Skeletal muscle satellite cell (primary cell): ENCODE results near the gene IGF2.

ENCODE experiments used
- H3K27me3 ChIP-seq: 2 replicates; pipeline ENCODE4 v1.7.0; 2013; ENCODE audit warnings: low read length; ENCODE audit not compliant: control insufficient read depth, insufficient read depth
- H3K36me3 ChIP-seq: 2 replicates; pipeline ENCODE4 v1.7.0; 2013; ENCODE audit warnings: mild to moderate bottlenecking, control low read depth, low read length; ENCODE audit not compliant: insufficient read depth
- H3K4me1 ChIP-seq: 2 replicates; pipeline ENCODE4 v1.7.0; 2013; ENCODE audit warnings: low read length; ENCODE audit not compliant: control insufficient read depth, insufficient read depth
- H3K4me2 ChIP-seq: 2 replicates; pipeline ENCODE4 v1.7.0; 2013; ENCODE audit warnings: mild to moderate bottlenecking, low read length
- H3K4me3 ChIP-seq: 2 replicates; pipeline ENCODE4 v1.7.0; 2013; ENCODE audit warnings: low read length
- H3K9ac ChIP-seq: 2 replicates; pipeline ENCODE4 v1.7.0; 2013; ENCODE audit warnings: mild to moderate bottlenecking, low read depth, low read length, moderate library complexity
- H3K9me3 ChIP-seq: replicated peaks from 2 replicates; pipeline ENCODE4 v1.7.0; 2013; ENCODE audit warnings: mild to moderate bottlenecking, control low read depth, low read length

Gene IGF2

DNA sequence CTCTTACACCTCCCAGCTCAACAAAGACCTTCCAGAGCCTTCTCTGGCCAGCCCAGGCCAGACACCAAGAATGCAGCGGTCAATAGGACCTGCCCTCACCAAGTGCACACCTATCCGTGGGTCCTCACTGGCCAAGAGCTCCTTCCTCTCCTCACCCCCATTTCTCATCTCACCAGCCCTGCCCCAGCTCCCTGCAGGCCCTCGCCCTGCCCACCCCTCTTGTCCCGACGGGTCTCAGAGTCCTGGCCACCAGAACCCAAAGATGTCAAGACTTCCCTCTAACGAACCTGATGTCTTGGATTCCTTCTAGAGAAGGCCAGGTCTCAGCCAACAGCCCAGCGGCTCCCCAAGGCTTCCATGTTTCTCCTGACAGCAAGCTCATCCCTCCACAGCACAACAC is 43.6 kb downstream of the IGF2 start:
- Histone ChIP-seq H3K27me3 (no peaks in the 10 kb centered on the region), H3K9ac (peak overlapping the region; percentile 51), H3K4me3 (peak overlapping the region; percentile 17), H3K36me3 (no peaks in the 10 kb centered on the region), H3K4me2 (peak overlapping the region; percentile 68), H3K9me3 (no peaks in the 10 kb centered on the region), H3K4me1 (peaks cover 87% of the 10 kb centered on the region)

DNA sequence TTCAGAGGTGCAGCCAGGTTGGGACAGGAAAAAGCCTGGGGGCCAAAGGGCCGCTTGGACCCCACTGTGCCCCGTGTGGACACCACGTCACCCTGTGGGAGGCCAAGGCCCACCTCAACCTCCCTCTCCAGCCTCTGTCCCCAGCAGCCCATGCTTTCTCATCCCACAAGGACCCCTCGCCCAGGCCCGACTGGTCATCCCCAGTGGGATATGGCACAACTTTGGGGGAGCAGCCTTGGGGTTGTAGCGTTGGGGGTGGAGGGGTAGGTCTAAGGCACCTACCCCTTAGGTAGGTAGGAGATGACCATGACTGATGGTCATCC is 44.0 kb downstream of the IGF2 start:
- H3K36me3 ChIP-seq = no peaks in the 10 kb centered on the region
- peak overlapping the region; percentile 51 for H3K9ac ChIP-seq
- peak overlapping the region; percentile 68 for H3K4me2 ChIP-seq
- H3K4me1 ChIP-seq = peaks cover 84% of the 10 kb centered on the region
- H3K9me3 ChIP-seq = no peaks in the 10 kb centered on the region
- no peaks in the 10 kb centered on the region for H3K27me3 ChIP-seq
- H3K4me3 ChIP-seq = peak overlapping the region; percentile 17

DNA sequence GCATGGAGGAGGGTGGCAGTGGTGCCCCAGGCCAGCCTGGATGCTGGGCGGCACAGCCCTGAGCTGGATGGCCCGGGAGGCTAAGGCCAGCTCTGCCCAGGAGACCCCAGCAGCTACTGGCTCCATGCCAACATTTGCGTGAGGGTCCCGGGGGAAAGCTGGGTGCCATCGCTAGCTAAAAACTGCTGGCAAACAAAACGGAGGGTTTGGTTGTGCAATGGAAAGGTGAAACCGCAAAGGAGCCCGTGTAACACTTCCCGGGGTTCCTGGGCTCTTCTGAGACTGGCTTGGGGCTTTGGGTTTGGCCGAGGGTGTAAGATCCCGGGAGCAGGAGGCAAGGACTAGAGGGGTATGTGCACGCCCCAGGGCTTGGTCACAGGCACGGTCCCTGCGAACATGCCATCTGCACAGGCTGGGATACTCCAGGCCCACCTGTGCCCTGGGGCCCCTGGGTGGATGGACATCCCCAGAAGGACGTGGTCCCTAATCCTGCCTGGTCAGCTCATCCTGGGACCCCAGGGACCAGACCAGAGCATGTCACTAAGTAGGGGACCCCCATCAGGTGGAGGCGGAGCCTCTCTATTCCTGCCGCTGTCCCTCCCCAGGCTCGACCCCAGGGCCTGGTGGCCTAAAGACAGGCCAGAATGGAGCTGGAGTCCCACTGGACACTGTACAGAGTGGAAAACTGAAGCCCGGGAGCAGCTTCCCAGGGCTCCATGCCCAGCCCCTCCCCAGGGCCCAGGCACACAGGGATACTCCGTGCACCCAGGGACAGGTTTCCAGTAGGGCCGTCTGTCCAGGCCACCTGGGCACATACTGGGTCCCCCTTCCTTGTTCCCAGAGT is 44.6 kb downstream of the IGF2 start:
- peak overlapping the region; percentile 68 for H3K4me2 ChIP-seq
- H3K27me3 ChIP-seq = no peaks in the 10 kb centered on the region
- H3K9me3 ChIP-seq = no peaks in the 10 kb centered on the region
- H3K9ac ChIP-seq = peak overlapping the region; percentile 34
- H3K4me1 ChIP-seq = peaks cover 78% of the 10 kb centered on the region
- H3K4me3 ChIP-seq = peak overlapping the region; percentile 30
- no peaks in the 10 kb centered on the region for H3K36me3 ChIP-seq

DNA sequence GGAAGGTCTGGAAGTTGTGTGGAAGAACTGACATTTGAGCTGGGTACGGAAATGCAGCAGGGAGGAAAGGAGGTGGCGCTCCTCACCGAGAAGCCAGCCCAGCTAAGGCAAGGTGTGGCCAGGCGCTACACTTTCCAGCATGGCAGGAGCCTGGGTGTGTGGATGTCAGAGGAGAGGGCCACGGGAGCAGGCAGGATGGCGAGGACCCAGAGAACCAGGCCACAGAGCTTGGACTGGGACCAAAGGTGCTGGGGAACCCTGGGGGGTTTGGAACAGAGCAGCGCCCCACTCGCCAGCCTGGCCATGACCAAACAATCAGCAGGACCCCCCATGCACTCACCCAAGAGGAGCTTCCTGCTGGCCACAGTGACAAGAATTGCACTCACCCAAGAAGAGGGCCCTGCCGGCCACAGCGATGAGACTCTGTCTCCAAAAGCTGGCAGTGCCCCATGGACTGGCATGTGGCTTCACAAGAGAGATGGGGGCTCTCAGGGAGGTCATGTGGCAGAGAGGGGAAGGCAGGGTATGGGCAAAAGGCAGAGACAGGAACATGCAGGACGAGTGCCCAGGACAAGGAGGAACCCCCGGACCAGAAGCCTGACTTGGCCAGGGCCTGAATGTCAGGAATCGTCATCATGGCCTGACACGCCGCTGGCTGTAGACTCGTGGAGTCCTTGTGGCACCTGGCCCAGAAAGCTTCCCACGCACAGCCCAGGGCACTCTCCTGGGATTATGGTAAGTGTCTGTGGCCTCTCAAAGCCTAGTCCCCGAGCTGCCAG is 45.4 kb downstream of the IGF2 start:
- Histone ChIP-seq H3K27me3 (no peaks in the 10 kb centered on the region), H3K4me3 (peak overlapping the region; percentile 30), H3K9ac (peak overlapping the region; percentile 34), H3K4me1 (peaks cover 70% of the 10 kb centered on the region), H3K36me3 (no peaks in the 10 kb centered on the region), H3K4me2 (peak overlapping the region; percentile 64), H3K9me3 (no peaks in the 10 kb centered on the region)

DNA sequence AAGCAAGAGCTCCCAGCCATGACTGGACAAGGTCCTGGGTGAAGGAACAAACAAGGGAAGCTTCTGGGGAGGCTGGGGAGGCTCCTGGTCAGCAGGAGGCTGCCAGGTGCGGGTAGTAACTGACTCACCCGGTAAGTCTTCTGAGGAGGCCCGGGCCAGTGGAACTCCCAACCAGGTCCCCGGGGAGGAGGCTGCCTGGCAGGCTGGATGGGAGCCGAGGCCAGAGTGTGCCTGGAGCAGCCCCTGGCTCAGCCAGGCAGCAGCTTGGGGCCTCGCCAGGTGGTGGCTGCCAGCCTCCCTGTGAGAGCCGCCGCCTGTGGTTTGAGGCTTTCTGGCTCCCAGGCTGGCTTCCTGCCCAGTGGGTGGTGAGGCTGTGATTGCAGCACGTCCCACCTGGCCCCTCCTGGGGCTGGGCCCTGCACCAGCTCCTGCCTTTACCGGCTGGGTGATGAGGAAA is 46.2 kb downstream of the IGF2 start:
- no peaks in the 10 kb centered on the region for H3K36me3 ChIP-seq
- H3K4me2 ChIP-seq = peak overlapping the region; percentile 19
- H3K9me3 ChIP-seq = no peaks in the 10 kb centered on the region
- peaks cover 62% of the 10 kb centered on the region for H3K4me1 ChIP-seq
- peak overlapping the region; percentile 20 for H3K4me3 ChIP-seq
- H3K9ac ChIP-seq = no peak overlapping the region
- no peaks in the 10 kb centered on the region for H3K27me3 ChIP-seq

DNA sequence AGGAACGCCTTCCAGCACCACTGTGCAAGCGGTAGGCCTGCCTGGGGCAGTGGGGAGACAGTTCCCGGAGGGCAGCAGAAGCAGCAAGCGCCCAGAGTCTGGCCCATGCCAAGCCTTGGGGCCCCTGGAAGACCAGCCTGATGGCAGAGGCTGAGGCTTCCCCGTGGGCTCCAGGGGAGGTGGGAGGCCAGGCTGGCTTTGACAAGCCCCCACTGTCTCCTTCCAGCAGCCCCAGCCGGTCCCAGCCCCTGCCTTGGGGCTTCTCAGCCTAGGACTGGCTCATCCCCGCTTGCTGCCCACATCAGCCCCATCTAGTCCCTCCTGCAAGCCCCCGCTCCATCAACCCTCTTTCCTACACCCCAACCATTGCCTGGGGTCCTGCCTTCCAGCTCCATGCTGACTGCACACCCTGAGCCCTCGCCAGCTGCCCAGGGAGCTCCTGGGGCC is 46.7 kb downstream of the IGF2 start:
- Histone ChIP-seq H3K27me3 (no peaks in the 10 kb centered on the region), H3K9me3 (no peaks in the 10 kb centered on the region), H3K4me3 (no peak overlapping the region), H3K36me3 (no peaks in the 10 kb centered on the region), H3K9ac (no peak overlapping the region), H3K4me2 (peak overlapping the region; percentile 19), H3K4me1 (peaks cover 57% of the 10 kb centered on the region)

DNA sequence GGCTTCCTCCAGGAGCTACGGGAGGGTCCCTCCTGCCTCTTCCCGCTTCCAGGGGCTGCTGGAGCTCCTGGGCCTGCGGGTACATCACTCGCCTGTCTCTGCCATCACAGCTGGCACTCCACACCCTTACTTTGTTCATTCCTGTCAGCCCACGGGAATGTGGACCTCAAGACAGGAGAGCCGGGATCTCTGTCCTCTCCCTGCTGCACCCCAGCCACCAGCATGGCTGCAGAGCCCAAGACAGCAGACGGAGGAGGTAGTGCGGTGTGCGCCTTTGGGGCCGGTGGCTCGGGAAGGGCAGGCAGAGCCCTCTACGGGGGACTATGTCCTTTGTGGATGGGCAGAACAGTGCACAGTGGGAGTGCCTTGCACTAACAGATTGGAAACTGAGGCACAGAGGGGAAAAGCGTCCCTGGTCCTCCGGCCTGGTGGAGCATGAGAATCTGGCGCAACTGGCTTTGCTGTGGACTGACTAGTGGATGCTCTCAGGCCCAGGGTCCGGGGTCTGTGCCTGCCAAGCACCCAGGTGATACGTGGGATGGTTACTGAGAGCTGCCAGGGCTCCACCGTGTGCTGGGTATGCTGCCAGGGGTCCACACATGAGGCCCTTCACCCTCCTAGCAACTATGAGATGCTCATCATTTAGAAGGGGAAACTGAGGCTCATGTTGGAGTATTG is 47.3 kb downstream of the IGF2 start:
- Histone ChIP-seq H3K4me2 (no peak overlapping the region), H3K36me3 (no peaks in the 10 kb centered on the region), H3K27me3 (no peaks in the 10 kb centered on the region), H3K9me3 (no peaks in the 10 kb centered on the region), H3K9ac (no peak overlapping the region), H3K4me1 (peaks cover 52% of the 10 kb centered on the region), H3K4me3 (no peak overlapping the region)

DNA sequence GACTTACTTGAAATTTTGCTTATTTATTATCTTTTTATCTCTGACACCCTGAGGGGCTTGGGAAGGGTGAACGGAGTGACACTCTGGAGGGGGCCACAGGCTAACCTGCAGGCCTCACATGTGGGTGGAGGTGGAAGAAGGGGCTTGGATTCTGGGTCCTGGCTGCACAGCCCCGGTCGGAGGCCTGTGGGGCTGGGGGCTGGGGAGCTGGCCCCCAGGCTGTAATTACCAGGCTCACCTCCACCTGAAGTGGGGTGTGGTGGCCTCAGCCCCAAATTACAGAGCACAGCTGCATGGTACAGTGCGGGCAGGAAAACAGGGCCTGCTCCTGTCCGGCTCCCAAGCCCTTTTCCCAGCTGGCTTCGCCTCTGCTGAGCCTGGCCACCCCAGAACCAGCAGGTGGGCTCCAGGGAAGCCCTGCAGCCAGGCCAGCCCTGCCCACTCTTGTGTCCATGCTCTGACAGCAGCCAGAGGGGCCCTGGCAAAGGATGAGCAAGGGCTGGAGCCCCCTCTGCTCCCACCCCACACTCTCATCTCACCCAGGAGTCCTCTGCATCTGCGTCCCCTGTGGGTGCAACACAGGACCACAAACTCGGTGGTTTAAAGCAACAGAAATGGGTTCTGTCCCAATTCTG is 48.0 kb downstream of the IGF2 start:
- H3K4me3 ChIP-seq = no peak overlapping the region
- peaks cover 45% of the 10 kb centered on the region for H3K4me1 ChIP-seq
- H3K36me3 ChIP-seq = no peaks in the 10 kb centered on the region
- H3K4me2 ChIP-seq = no peak overlapping the region
- no peaks in the 10 kb centered on the region for H3K9me3 ChIP-seq
- H3K9ac ChIP-seq = no peak overlapping the region
- H3K27me3 ChIP-seq = no peaks in the 10 kb centered on the region

DNA sequence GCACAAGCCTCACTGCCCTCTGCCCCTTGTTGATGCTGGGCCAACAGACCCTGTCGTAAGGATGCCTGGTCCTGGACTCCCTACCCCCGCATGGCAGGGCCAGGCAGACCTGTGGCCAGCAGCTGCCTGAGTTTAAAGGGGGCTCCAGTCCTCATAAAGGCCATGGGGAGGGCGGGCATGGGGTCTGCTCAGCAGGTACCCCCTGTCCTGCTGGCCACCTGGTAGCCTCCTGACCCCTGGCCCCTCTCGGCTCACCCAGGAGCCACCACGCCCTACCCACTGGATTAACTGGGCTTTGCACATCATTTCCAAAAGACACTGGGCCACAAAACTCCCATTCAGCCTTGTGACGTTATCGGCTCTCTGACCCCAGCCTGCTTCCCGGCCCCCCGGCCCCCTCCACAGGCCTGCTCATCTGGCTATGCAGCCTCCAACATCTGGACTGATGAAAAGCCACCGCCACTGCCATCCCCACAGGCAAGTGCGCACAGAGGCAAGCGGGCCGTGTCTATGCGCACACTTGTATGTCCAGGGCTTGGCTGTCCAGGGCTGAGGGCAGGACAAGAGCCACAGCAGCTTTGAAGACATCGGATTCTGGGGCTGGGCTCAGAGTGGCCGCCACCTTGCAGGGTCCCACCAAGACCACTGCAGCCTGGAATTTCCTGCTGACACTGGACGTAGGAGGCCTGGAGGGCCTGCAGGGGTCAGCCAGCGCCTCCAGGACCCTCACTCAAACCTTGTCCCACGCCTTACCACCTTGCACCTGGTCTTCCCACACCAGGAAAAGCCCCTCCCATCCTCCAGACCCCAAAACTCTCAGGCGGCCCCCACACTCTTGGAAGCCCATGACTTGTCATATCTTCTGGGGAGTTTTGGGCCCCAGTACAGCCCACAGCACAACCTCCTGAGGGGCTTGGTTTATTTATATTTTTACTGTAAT is 48.7 kb downstream of the IGF2 start:
- no peaks in the 10 kb centered on the region for H3K9me3 ChIP-seq
- no peak overlapping the region for H3K4me2 ChIP-seq
- peaks cover 38% of the 10 kb centered on the region for H3K4me1 ChIP-seq
- no peak overlapping the region for H3K4me3 ChIP-seq
- H3K27me3 ChIP-seq = no peaks in the 10 kb centered on the region
- no peak overlapping the region for H3K9ac ChIP-seq
- no peaks in the 10 kb centered on the region for H3K36me3 ChIP-seq

DNA sequence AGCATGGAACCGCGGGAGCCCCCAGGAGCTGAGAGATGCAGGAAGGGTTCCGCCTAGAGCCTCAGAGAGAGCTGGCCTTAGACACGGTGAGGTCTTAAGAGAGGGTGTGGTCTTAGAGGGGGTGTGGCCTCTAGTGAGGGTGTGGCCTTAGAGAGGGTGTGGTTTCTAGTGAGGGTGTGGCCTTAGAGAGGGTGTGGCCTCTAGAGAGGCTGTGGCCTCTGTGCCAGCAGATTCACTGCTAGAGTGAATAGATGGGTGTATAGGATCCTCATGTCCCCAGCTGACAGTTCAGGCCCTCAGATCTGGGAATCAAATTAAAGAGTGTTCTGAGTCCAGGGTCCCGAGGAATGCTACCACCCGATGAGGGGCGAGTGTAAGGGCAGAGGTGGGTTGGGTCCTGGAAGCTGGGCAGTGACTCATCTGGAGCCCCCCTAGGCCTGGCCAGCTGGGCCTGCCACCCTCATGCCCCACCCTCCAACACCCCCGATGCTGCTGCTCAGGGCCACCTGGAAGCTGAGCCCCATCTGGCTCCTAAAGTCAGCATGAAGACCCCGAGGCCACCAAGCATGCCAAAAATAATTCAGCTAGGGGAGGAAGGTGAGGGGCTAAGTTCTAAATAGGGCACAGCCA is 49.5 kb downstream of the IGF2 start:
- Histone ChIP-seq H3K27me3 (no peaks in the 10 kb centered on the region), H3K4me2 (no peak overlapping the region), H3K9ac (no peak overlapping the region), H3K4me3 (no peak overlapping the region), H3K36me3 (no peaks in the 10 kb centered on the region), H3K4me1 (peaks cover 30% of the 10 kb centered on the region), H3K9me3 (peaks cover 6% of the 10 kb centered on the region)
